Activated CD4-positive, alpha-beta T cell treated with anti-CD3 and anti-CD28 coated beads for 36 hours (primary cell): ENCODE results near the gene LSM14B. TPM values are rescaled to one million over a fixed set of nuclear protein-coding genes. Genes with fewer than 3 reads are reported as not detected.
A peak's percentile ranks its signal among the peaks of the same experiment; 100 is the strongest.

ENCODE experiments used
- ATAC-seq: fragments of 200-7000 bp; cut with Tn5 transposase; one replicate; pipeline ENCODE4 v1.10.0; 2021; ENCODE audit warnings: mild to moderate bottlenecking, moderate library complexity
- CTCF ChIA-PET: fragments of 350-600 bp; sonication (Branson Sonifier 250); formaldehyde crosslinking; loops from one replicate; lab custom pipeline; 2021; ENCODE audit warnings: antibody characterized with exemption; lab: Charles Lee
- POLR2A ChIA-PET: fragments of 350-600 bp; sonication (Branson Sonifier 250); formaldehyde crosslinking; loops from one replicate; lab custom pipeline; 2021; ENCODE audit warnings: antibody characterized with exemption, inconsistent platforms; lab: Charles Lee
- DNase-seq: peaks from one replicate; pipeline ENCODE4 v3.0.0-alpha.2; 2020
- H3K27ac Mint-ChIP-seq: one replicate; pipeline ENCODE4 v1.8.0; 2021; ENCODE audit warnings: mixed read lengths
- H3K27me3 Mint-ChIP-seq: one replicate; pipeline ENCODE4 v1.8.0; 2021; ENCODE audit warnings: mixed read lengths
- H3K36me3 Mint-ChIP-seq: one replicate; pipeline ENCODE4 v1.8.0; 2021; ENCODE audit warnings: low read depth, mixed read lengths
- H3K4me1 Mint-ChIP-seq: one replicate; pipeline ENCODE4 v1.8.0; 2021; ENCODE audit warnings: mixed read lengths
- H3K4me3 Mint-ChIP-seq: one replicate; pipeline ENCODE4 v1.8.0; 2021; ENCODE audit warnings: mild to moderate bottlenecking, moderate library complexity, mixed read lengths
- H3K9me3 Mint-ChIP-seq: one replicate; pipeline ENCODE4 v1.8.0; 2021; ENCODE audit warnings: low read depth, mixed read lengths
- intact Hi-C, 2 experiments: fragments of 100-400 bp; cut with DNase I in 1 of 2; cut with micrococcal nuclease in 1 of 2; formaldehyde crosslinking; loops; one replicate each; pipeline versions ENCODE4 v1.14.2 to v1.15.1; 2022 to 2024; cut with DNase I, micrococcal nuclease
- total RNA-seq, 2 experiments: library from RNA; stranded (reverse); gene quantifications; one replicate each; pipeline ENCODE4 v1.2.3, GENCODE V29; 2021

LSM14B gene
- total RNA-seq, 2 experiments from 2014 or later, result 38.7 TPM

DNA sequence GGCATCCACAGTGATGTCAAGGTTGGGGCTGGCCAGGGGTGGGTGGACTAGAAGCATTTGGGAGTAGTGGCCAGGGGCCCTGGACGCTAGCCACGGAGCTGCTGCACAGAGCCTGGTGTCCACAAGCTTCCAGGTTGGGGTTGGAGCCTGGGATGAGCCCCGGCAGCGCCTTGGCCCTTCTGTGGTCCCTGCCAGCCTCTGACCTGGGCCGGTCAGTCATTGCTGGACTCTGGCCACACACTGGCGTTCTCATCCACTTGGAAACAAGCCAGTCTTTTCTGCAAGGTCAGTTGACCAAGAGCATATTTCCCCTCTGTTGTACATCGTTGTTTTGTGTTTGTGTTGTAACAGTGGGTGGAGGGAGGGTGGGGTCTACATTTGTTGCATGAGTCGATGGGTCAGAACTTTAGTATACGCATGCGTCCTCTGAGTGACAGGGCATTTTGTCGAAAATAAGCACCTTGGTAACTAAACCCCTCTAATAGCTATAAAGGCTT lies 12.5 kb downstream of the LSM14B start:
- Mint-ChIP-seq H3K4me1 (peaks cover 27% of the 10 kb centered on the region), H3K27ac (no peak overlapping the region), H3K36me3 (peaks cover 68% of the 10 kb centered on the region), H3K9me3 (no peaks in the 10 kb centered on the region), H3K4me3 (no peak overlapping the region), H3K27me3 (no peaks in the 10 kb centered on the region)
- POLR2A ChIA-PET, result no interaction called here
- no peak for ATAC-seq
- DNase-seq, result no peak
- CTCF ChIA-PET, result interaction anchor here (1.6 to 2.0 kb wide), 4 partner anchors 10 to 124 kb away, joined by 5 to 15 read pairs (median 10); no protein-coding TSS in a partner anchor
- intact Hi-C loops, result loop anchor here in 1 of 2 experiments (5.0 kb wide), 1 partner anchor 107 kb away; no protein-coding TSS in a partner anchor

DNA sequence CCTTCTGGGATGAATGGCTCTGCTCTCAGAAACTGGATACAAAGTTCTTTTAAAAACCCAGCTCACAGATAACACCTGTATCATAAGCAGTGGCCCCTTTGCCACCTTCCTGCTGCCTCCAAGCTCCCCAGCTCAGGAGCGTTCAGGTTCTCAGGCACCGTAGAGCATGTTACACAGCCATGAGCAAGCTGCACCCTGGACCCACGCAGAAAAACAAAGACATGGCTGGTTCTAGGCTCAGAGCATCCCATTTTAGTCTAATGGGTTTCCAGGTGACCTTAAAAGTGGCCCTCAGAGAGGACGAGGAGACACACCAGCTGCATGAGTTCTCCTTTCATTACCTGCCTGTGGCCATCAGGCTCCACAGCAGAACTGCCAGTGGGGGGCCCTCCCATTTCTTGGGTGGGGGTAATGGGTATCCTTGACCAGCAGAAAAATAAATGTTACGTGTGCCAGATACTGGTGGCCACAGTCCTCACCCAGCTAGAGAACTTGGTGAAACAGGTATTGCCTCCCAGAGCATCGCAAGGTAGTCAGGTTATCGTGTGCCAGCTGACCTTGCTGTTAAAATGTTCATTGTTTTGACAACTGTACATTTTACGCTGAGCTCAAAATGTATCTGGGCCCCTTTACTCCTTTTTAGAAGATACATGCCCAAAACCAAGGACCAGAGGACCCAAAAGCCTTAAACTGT lies 13.4 kb downstream of the LSM14B start:
- CTCF ChIA-PET, result interaction anchor here (0.6 to 2.0 kb wide), 14 partner anchors 9 to 840 kb away, joined by 3 to 15 read pairs (median 4); no protein-coding TSS in a partner anchor
- Mint-ChIP-seq H3K27me3 (no peaks in the 10 kb centered on the region), H3K4me1 (peaks cover 34% of the 10 kb centered on the region), H3K27ac (no peak overlapping the region), H3K4me3 (no peak overlapping the region), H3K36me3 (peaks cover 69% of the 10 kb centered on the region), H3K9me3 (no peaks in the 10 kb centered on the region)
- POLR2A ChIA-PET, result no interaction called here
- intact Hi-C loops, result loop anchor here in 1 of 2 experiments (2.0 to 5.0 kb wide), 2 partner anchors 69 to 108 kb away; no protein-coding TSS in a partner anchor
- DNase-seq (no peak), ATAC-seq (no peak)

DNA sequence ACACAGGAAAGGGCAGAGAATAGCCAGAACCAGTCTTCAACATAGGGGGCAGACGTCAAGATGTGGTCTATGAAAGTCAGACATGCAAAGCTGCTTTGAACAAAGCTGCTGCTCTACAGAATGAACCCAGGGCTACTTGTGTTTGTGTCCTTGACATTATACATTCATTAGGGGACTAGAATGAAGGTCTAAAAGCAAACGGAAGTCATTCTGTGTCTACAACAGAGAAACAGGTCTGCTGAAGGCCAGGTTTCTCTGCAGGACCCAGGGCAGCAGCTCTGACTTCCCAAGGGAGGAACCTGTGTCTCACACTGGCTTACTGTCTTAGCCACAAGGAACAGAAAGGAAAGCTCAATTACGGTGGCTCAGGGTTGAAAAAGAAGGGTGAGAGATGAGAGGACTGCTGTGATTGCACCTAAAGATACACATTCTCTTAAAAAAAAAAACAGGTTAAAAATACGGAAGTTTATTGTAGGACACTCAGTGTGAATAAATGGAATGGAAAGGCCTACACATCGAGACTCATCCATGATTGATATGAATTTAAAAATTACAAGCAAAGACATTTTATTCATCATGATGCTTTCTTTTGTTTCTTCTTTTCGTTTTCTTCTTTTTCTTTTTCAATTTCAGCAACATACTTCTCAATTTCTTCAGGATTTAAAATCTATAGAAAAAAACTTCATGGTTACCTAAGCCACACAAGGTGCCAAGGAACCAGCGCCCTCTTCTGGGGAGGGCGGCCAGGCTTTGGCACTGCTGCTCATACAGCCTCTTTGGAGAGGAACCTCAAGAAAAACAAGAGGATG lies 14.2 kb downstream of the LSM14B start:
- Mint-ChIP-seq H3K27me3 (no peaks in the 10 kb centered on the region), H3K27ac (peak overlapping the region; percentile 75), H3K9me3 (no peaks in the 10 kb centered on the region), H3K36me3 (peaks cover 69% of the 10 kb centered on the region), H3K4me1 (peaks cover 41% of the 10 kb centered on the region), H3K4me3 (no peak overlapping the region)
- ChIA-PET CTCF (interaction anchor here (0.7 to 2.0 kb wide), 13 partner anchors 8 to 751 kb away, joined by 3 to 15 read pairs (median 4); no protein-coding TSS in a partner anchor), POLR2A (no interaction called here)
- DNase-seq, result peak; percentile 83
- intact Hi-C loops, result loop anchor here (1.0 to 5.0 kb wide), 4 partner anchors 70 to 126 kb away; no protein-coding TSS in a partner anchor
- ATAC-seq, result peak; percentile 51

DNA sequence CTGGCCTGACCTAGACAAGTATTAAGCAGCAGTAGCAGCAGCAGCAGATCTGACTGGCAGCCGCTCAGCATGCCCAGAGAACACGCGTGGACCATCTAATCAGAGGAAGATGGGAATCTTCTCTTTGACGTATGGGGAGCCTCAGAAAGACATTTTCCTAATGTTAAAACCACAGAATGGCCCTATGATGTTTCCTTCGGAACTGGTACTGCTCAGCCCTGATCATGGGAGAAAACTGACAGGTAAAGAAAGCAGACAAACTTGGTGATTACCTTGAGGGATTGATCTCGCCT lies 14.8 kb downstream of the LSM14B start:
- no peaks in the 10 kb centered on the region for H3K27me3 Mint-ChIP-seq
- ATAC-seq, result no peak
- no peak overlapping the region for H3K4me3 Mint-ChIP-seq
- peaks cover 71% of the 10 kb centered on the region for H3K36me3 Mint-ChIP-seq
- H3K27ac Mint-ChIP-seq, result peak overlapping the region; percentile 75
- POLR2A ChIA-PET, result no interaction called here
- H3K9me3 Mint-ChIP-seq, result no peaks in the 10 kb centered on the region
- DNase-seq, result no peak
- intact Hi-C loops, result loop anchor here (1.0 to 5.0 kb wide), 4 partner anchors 70 to 127 kb away; no protein-coding TSS in a partner anchor
- H3K4me1 Mint-ChIP-seq, result peaks cover 45% of the 10 kb centered on the region
- CTCF ChIA-PET, result interaction anchor here (0.6 to 2.0 kb wide), 8 partner anchors 8 to 1402 kb away, joined by 3 to 15 read pairs (median 5); no protein-coding TSS in a partner anchor

DNA sequence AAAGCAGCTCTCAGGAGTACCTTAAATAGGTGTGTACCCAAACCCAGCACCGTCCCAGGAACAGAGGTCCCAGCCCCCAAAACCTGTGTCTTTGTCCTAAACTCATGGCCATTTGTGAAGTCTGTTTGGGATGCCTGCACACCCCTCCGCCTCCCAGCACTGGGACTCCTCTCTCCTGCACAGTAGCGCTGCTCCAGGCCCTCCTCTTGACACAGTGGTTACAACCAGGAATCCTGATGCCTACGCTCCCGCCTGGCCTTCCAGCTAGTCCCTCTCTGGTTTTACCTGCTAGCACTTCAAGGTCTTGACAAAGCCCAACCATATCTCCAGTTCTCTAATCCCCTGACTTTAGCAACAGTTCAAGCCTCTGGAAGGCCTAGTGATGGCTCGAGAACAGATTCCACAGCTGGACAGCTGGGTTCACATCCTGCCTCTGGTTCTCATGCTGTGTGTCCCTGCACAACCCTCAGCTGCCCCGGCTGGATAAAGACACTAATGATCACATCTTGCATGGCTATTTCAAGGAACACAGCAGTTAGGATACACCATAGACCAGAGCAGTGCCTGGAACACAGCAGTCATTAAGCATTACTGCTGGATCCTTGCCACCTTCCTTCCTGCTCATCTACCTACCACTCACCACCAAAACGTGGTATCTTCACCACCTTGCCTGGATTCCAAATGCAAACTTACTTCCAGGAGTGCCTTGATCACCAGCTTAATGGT lies 15.4 kb downstream of the LSM14B start:
- CTCF ChIA-PET, result interaction anchor here (0.6 to 1.7 kb wide), 9 partner anchors 8 to 1401 kb away, joined by 3 to 8 read pairs (median 5); partner anchors contain the start of gene LSM14B
- peaks cover 70% of the 10 kb centered on the region for H3K36me3 Mint-ChIP-seq

DNA sequence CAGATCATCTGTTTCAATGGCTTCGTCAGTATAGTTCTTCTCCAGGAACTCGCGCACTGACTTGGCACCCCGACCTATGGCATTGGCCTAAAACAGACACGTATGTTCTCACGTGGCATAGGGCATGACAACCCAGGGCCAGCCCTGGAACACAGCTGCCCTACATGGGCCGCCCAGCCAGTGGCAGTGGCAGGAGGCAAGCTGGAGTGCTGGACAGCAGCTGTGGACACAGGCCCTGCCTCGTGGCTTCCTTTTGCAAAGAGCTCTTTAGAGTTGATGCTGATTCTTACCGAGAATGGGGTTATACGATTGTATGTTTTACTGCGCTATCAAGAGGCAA lies 15.9 kb downstream of the LSM14B start:
- no peak for ATAC-seq
- no peak for DNase-seq
- H3K9me3 Mint-ChIP-seq, result no peaks in the 10 kb centered on the region
- no peaks in the 10 kb centered on the region for H3K27me3 Mint-ChIP-seq
- intact Hi-C loops, result loop anchor here in 1 of 2 experiments (5.0 kb wide), 1 partner anchor 111 kb away; no protein-coding TSS in a partner anchor
- H3K27ac Mint-ChIP-seq, result no peak overlapping the region
- no peak overlapping the region for H3K4me3 Mint-ChIP-seq
- ChIA-PET POLR2A (interaction anchor here (0.6 to 0.8 kb wide), 2 partner anchors 12 to 125 kb away, joined by 3 to 14 read pairs; no protein-coding TSS in a partner anchor), CTCF (interaction anchor here (0.9 to 1.7 kb wide), 8 partner anchors 9 to 127 kb away, joined by 3 to 8 read pairs (median 5); partner anchors contain the start of gene LSM14B)
- H3K36me3 Mint-ChIP-seq, result peaks cover 67% of the 10 kb centered on the region
- H3K4me1 Mint-ChIP-seq, result peaks cover 41% of the 10 kb centered on the region

More for the DNA sequence above, 15.4 kb downstream of the LSM14B start:
- no peak for DNase-seq
- Mint-ChIP-seq H3K4me1 (peaks cover 42% of the 10 kb centered on the region), H3K27me3 (no peaks in the 10 kb centered on the region), H3K4me3 (no peak overlapping the region), H3K27ac (peak overlapping the region; percentile 44), H3K9me3 (no peaks in the 10 kb centered on the region)
- POLR2A ChIA-PET, result interaction anchor here (0.6 to 0.8 kb wide), 2 partner anchors 13 to 124 kb away, joined by 3 to 14 read pairs; no protein-coding TSS in a partner anchor
- ATAC-seq, result no peak
- intact Hi-C loops, result loop anchor here (1.0 to 5.0 kb wide), 4 partner anchors 71 to 127 kb away; no protein-coding TSS in a partner anchor

DNA sequence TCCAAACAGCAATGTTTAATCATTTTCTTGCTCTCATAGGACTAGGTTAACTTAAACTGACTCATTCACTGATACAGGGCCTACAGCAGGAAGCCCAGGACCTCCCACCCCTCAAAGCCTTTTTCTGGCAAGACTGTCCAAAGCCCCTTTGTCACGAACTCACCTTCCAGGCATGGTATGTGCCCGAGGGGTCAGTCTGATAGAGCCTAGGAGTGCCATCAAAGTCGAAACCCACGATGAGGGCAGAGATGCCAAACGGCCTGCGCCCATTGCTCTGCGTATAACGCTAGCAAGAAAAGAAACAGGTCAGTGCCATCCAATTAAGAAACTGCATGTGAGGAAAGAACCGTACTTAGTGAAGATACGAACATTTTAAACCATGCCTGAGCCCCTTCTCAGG lies 16.6 kb downstream of the LSM14B start:
- Mint-ChIP-seq H3K27ac (no peak overlapping the region), H3K4me3 (no peak overlapping the region), H3K9me3 (no peaks in the 10 kb centered on the region), H3K4me1 (peaks cover 35% of the 10 kb centered on the region), H3K27me3 (no peaks in the 10 kb centered on the region), H3K36me3 (peaks cover 62% of the 10 kb centered on the region)
- ATAC-seq, result no peak
- POLR2A ChIA-PET, result no interaction called here
- intact Hi-C loops, result loop anchor here in 1 of 2 experiments (5.0 kb wide), 1 partner anchor 112 kb away; no protein-coding TSS in a partner anchor
- CTCF ChIA-PET, result interaction anchor here (1.3 to 1.7 kb wide), 3 partner anchors 14 to 127 kb away, joined by 3 to 7 read pairs (median 7); no protein-coding TSS in a partner anchor
- DNase-seq, result no peak

DNA sequence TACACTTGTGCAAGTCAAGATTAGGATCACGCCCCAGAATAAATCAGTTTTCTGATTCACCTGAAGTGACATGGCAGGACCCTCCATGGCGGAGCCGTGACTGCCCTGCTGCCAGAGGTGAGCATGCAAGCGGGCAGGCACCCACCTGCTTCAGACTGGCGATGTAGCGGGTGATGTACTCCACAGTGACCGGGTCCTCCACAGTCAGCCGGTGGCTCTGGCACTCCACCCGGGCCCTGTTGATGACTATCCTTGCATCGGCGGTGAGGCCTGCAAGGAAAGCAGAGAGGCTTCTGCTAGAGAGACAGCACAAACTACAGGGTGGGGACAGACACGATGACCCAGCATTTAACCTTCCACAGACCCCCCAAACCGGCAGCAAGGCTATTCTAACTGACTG lies 17.4 kb downstream of the LSM14B start:
- intact Hi-C loops, result loop anchor here (5.0 kb wide), 3 partner anchors 112 to 788 kb away; partner anchors contain the start of gene DIDO1 (in 1 of the 2)
- peaks cover 59% of the 10 kb centered on the region for H3K36me3 Mint-ChIP-seq
- ATAC-seq, result no peak

DNA sequence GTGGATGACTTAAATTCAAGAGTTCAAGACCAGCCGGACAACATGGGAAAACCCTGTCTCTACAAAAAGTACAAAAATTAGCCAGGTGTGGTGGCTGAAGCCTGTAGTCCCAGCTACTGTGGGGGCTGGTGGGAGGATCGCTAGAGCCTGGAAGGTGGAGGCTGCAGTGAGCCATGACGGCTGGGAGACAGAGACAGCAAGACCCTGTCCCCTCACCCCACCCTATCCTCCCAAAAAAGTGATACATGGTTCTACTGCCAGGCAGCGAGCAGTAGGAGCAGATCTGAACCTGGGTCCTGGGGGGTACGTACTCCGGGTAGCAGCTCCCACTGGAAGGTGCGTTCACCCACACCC lies 18.7 kb downstream of the LSM14B start:
- Mint-ChIP-seq H3K27me3 (no peaks in the 10 kb centered on the region), H3K27ac (peak overlapping the region; percentile 91), H3K9me3 (no peaks in the 10 kb centered on the region), H3K4me1 (peaks cover 49% of the 10 kb centered on the region), H3K4me3 (peak overlapping the region; percentile 89), H3K36me3 (peaks cover 56% of the 10 kb centered on the region)
- CTCF ChIA-PET, result interaction anchor here (0.6 to 1.7 kb wide), 4 partner anchors 16 to 1050 kb away, joined by 4 to 7 read pairs (median 5); no protein-coding TSS in a partner anchor
- no peak for DNase-seq
- ATAC-seq, result no peak
- POLR2A ChIA-PET, result interaction anchor here (0.5 to 2.3 kb wide), 2 partner anchors 48 to 75 kb away, joined by 4 to 9 read pairs; partner anchors contain the start of gene TAF4
- intact Hi-C loops, result loop anchor here in 1 of 2 experiments (5.0 kb wide), 2 partner anchors 361 to 786 kb away; partner anchors contain the start of gene DIDO1

More for the DNA sequence above, 17.4 kb downstream of the LSM14B start:
- Mint-ChIP-seq H3K4me1 (peaks cover 35% of the 10 kb centered on the region), H3K9me3 (no peaks in the 10 kb centered on the region), H3K27ac (peak overlapping the region; percentile 63), H3K4me3 (no peak overlapping the region), H3K27me3 (no peaks in the 10 kb centered on the region)
- ChIA-PET CTCF (interaction anchor here (1.0 kb wide), 1 partner anchor 73 kb away, joined by 3 read pairs; no protein-coding TSS in a partner anchor), POLR2A (no interaction called here)
- no peak for DNase-seq
